Measurements from ENCODE around the gene PTPRR. TPM values are rescaled to one million over a fixed set of nuclear protein-coding genes. Genes with fewer than 3 reads are reported as not detected.
A peak's percentile ranks its signal among the peaks of the same experiment; 100 is the strongest.

PTPRR gene
- total and polyA plus RNA-seq, 4 donors = 6.2 to 32.7 (median 17.5) TPM

DNA sequence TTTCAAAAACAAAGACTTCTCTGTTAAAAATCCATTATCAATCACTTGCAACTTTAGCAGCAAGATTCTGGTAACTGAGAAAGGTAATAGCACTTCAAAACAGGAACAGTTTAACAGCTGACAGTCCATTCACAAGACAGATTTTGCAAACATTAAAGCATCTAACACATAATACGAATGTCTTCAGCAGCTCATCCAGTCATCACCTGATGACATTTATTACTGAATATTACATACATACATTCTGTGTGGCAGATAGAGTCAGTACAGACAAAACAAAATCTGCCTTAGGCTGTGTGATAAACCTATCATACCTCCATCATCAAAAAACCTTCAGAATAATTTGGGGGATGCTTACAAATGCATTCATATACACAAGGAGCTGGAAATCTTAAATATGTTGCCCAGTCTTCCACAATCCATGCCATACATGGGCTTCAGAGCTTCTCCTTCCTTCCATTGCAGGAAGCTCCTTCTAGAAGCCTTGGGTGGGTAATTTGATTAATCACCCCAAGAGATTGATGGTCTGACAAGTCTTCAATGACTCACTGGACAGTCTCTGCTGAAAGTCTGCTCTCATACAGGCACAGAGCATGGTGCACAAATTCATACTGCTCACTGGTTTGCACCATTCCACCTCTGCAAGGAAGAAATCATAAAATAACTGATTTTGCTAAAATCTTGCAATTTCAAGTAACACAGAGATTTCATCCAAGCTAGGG is 281.7 kb downstream of the PTPRR start:
- WGBS (ENCODE audit: insufficient coverage) = no CpG with 5 or more reads among the region's 1 CpG
- Histone ChIP-seq H3K36me3 (ENCODE audit: control insufficient read depth, insufficient read depth, low read length) (no peaks in the 10 kb centered on the region), H3K27ac (ENCODE audit: low read depth, low read length) (no peak overlapping the region), H3K4me1 (ENCODE audit: control insufficient read depth, insufficient read depth, low read length) (no peaks in the 10 kb centered on the region), H3K9me3 (ENCODE audit: control insufficient read depth, insufficient read depth, low read length) (no peaks in the 10 kb centered on the region), H3K27me3 (ENCODE audit: control insufficient read depth, insufficient read depth, low read length) (no peaks in the 10 kb centered on the region), H3K4me3 (ENCODE audit: low read depth, low read length) (no peak overlapping the region)
- DNase-seq (ENCODE audit: low read depth in 4 of 6, low spot score in 6 of 6) = peak in 1 of 6 donors; percentile 29

DNA sequence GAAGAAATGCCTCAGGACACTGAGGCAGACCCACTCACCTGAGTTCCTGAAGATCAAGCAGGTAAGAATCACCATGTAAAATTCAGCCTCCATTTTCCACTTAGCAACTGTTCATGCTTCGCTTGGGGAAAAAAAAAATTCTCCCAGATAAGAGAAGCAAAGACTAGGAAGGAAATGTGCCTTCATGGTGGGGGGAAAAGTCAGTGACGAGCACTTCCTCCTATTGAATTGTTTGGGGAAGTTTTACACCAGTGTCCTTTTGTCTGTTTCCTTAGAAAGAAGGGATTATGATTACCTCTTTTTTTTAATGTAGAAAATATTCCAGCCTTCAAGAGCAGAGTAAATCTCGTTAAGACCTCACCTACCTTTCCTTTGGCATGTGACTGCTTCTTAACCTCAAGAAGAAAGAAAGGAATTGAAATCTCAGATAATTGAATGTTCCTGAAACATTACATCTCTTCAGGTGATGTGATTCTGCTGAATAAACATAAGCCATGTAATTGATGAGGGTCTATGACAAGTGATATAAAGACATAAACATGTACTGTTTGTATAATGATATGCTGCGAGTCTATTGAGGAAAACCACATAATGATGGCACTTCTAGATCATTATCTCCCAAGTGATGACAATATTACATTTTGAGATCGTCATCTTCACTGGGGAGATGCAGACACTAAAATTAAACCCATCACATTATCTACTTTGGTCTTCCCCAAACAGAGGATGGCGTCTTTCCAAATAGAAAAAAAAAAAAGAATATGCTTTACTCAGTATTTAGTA is 283.0 kb downstream of the PTPRR start, which contains the start of gene PTPRB:
Gene PTPRB (minus strand): TSS at position 127 of the 783 bp plus-strand sequence. CDS start 34 bp downstream, at position 93.
- H3K4me3 ChIP-seq (ENCODE audit: low read depth, low read length) = no peak within 1 kb of the TSS
- DNase-seq (ENCODE audit: low read depth in 4 of 6, low spot score in 6 of 6) = peak in 1 of 6 donors; percentile 62
- no CpG with 5 or more reads among the region's 6 CpGs for WGBS (ENCODE audit: insufficient coverage)

DNA sequence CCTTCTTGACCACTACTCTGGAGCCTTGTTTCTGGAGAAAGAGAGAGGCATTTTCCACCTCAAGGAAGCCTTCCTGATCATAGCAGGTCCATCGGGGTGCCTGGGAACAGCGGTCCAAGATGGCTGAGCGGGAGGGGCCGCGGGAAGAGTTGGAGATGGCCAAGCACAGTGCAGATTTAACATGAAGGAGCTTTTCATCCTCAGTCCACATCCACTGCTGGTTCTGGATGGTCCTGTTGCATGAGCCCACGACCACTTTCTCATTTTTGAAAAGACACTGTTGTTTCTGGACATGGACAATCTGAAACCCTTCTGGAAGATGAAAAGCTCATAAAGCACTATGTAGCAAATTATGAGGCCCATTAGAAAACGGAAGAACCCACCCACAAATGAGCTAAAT is 284.8 kb downstream of the PTPRR start:
- H3K27me3 ChIP-seq (ENCODE audit: control insufficient read depth, insufficient read depth, low read length) = no peaks in the 10 kb centered on the region
- no peaks in the 10 kb centered on the region for H3K9me3 ChIP-seq (ENCODE audit: control insufficient read depth, insufficient read depth, low read length)
- H3K36me3 ChIP-seq (ENCODE audit: control insufficient read depth, insufficient read depth, low read length) = no peaks in the 10 kb centered on the region
- no peak overlapping the region for H3K27ac ChIP-seq (ENCODE audit: low read depth, low read length)
- no peak for DNase-seq (ENCODE audit: low read depth in 4 of 6, low spot score in 6 of 6)
- WGBS (ENCODE audit: insufficient coverage) = 100% methylated on average over 3 of the region's 7 CpGs
- no peak overlapping the region for H3K4me3 ChIP-seq (ENCODE audit: low read depth, low read length)
- H3K4me1 ChIP-seq (ENCODE audit: control insufficient read depth, insufficient read depth, low read length) = no peaks in the 10 kb centered on the region

More for the DNA sequence above, 283.0 kb downstream of the PTPRR start, which contains the start of gene PTPRB:
- Histone ChIP-seq H3K4me1 (ENCODE audit: control insufficient read depth, insufficient read depth, low read length) (no peaks in the 10 kb centered on the region), H3K36me3 (ENCODE audit: control insufficient read depth, insufficient read depth, low read length) (no peaks in the 10 kb centered on the region), H3K27ac (ENCODE audit: low read depth, low read length) (no peak within 1 kb of the TSS), H3K27me3 (ENCODE audit: control insufficient read depth, insufficient read depth, low read length) (no peaks in the 10 kb centered on the region), H3K9me3 (ENCODE audit: control insufficient read depth, insufficient read depth, low read length) (no peaks in the 10 kb centered on the region)

DNA sequence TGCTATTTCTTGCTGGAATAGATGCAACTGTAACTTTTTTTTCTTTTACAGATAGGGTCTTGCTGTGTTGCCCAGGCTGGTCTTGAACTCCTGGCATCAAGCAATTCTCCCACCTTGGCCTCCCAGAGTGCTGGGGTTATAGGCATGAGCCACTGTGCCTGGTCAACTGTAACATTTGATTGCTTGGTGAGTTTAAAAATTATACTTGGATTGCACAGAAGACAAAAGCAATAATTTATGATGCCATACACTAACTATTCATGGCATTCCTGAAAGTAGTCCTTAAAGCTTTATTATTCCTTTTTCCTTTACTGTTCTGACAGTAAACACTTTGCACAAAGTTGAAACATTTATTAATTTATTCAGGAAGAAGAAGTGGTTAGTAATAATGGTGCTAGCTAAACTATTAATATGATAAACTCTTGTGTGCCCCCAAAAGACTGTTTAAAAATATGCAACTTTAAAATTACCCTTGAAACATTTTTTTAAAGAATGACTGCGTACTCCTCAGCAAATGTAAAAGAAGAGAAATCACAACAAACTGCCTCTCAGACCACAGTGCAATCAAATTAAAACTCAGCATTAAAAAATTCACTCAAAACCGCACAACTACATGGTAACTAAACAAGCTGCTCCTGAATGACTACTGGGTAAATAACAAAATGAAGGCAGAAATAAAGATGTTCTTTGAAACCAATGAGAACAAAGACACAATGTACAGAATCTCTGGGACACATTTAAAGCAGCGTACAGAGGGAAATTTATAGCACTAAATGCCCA is 291.6 kb downstream of the PTPRR start:
- no peak overlapping the region for H3K4me3 ChIP-seq (ENCODE audit: low read depth, low read length)
- no peaks in the 10 kb centered on the region for H3K36me3 ChIP-seq (ENCODE audit: control insufficient read depth, insufficient read depth, low read length)
- H3K4me1 ChIP-seq (ENCODE audit: control insufficient read depth, insufficient read depth, low read length) = no peaks in the 10 kb centered on the region
- no peak for DNase-seq (ENCODE audit: low read depth in 4 of 6, low spot score in 6 of 6)
- no peaks in the 10 kb centered on the region for H3K9me3 ChIP-seq (ENCODE audit: control insufficient read depth, insufficient read depth, low read length)
- no peaks in the 10 kb centered on the region for H3K27me3 ChIP-seq (ENCODE audit: control insufficient read depth, insufficient read depth, low read length)
- H3K27ac ChIP-seq (ENCODE audit: low read depth, low read length) = no peak overlapping the region
- WGBS (ENCODE audit: insufficient coverage) = 60% methylated on average over 1 of the region's 3 CpGs

DNA sequence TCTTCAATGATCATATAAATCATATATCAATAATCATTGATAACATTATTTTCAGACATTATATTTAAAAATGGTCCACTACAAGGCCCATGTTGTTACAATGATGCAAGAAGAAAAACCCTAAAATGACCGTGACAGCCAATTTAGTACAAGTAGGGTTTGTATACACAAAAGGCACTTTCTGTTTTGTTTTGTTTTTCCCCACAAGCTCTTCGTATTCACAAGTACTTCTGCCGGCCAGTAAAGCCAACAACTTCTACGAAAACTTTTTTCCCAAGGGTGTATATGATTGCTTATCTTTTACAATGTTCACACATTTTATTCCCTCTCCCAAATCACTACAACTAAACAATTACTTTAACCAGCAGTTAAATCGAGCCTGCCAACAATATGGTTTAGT is 292.9 kb downstream of the PTPRR start:
- no peak for DNase-seq (ENCODE audit: low read depth in 4 of 6, low spot score in 6 of 6)
- Histone ChIP-seq H3K4me1 (ENCODE audit: control insufficient read depth, insufficient read depth, low read length) (no peaks in the 10 kb centered on the region), H3K36me3 (ENCODE audit: control insufficient read depth, insufficient read depth, low read length) (no peaks in the 10 kb centered on the region), H3K9me3 (ENCODE audit: control insufficient read depth, insufficient read depth, low read length) (no peaks in the 10 kb centered on the region), H3K27me3 (ENCODE audit: control insufficient read depth, insufficient read depth, low read length) (no peaks in the 10 kb centered on the region), H3K27ac (ENCODE audit: low read depth, low read length) (no peak overlapping the region), H3K4me3 (ENCODE audit: low read depth, low read length) (no peak overlapping the region)
- 86% methylated on average over 1 of the region's 5 CpGs for WGBS (ENCODE audit: insufficient coverage)

DNA sequence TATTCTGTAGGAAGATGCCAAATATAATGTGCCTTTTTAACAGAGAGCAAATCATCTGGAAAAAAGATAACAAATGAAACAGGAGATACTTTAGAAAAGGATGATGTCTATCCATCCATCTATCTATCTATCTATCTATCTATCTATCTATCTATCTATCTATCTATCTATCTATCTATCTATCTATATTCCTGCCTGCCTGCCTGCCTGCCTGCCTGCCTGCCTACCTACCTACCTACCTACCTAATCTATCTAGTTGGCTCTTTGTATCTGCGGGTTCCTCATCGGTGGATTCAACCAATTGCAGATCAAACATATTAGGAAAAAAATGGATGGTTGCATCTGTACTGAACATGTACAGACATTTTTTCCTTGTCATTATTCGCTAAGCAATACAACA is 294.4 kb downstream of the PTPRR start:
- Histone ChIP-seq H3K4me1 (ENCODE audit: control insufficient read depth, insufficient read depth, low read length) (no peaks in the 10 kb centered on the region), H3K36me3 (ENCODE audit: control insufficient read depth, insufficient read depth, low read length) (no peaks in the 10 kb centered on the region), H3K27ac (ENCODE audit: low read depth, low read length) (no peak overlapping the region), H3K27me3 (ENCODE audit: control insufficient read depth, insufficient read depth, low read length) (no peaks in the 10 kb centered on the region), H3K9me3 (ENCODE audit: control insufficient read depth, insufficient read depth, low read length) (no peaks in the 10 kb centered on the region), H3K4me3 (ENCODE audit: low read depth, low read length) (no peak overlapping the region)
- no CpG with 5 or more reads among the region's 3 CpGs for WGBS (ENCODE audit: insufficient coverage)
- no peak for DNase-seq (ENCODE audit: low read depth in 4 of 6, low spot score in 6 of 6)

DNA sequence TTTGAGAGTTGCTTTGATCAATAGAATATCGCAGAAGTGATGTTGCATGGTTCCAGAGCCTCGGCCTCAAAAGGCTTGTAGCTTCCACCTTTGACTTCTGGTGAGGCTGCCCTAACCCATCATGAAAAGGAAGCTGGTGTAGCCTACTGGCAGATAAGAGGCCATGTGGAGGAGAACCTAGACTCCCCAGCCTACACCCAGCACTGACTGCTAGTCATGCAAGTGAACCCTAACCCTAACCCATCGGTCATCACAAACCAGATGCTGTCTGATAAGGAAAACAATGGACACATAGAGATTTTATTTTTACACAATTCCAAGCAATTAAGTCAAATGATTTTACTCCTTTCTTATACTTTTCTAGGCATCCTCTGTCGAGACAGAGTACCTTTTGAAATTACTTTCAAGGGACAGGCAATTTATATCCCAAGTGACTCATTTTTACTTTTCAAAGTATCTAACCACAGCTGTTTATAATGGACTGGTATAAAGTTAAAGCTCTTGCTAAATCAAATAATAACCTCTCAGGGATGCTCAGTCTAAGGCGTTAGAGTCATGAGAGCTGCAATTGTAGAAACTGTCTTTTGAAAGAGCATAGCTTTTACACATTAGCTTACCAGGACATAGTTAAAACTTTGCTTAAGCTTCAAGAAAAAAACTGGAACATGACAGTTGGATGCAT is 300.9 kb downstream of the PTPRR start:
- Histone ChIP-seq H3K36me3 (ENCODE audit: control insufficient read depth, insufficient read depth, low read length) (no peaks in the 10 kb centered on the region), H3K27me3 (ENCODE audit: control insufficient read depth, insufficient read depth, low read length) (no peaks in the 10 kb centered on the region), H3K4me3 (ENCODE audit: low read depth, low read length) (no peak overlapping the region), H3K27ac (ENCODE audit: low read depth, low read length) (no peak overlapping the region), H3K9me3 (ENCODE audit: control insufficient read depth, insufficient read depth, low read length) (no peaks in the 10 kb centered on the region), H3K4me1 (ENCODE audit: control insufficient read depth, insufficient read depth, low read length) (no peaks in the 10 kb centered on the region)
- no CpG with 5 or more reads among the region's 5 CpGs for whole genome bisulfite sequencing (ENCODE audit: insufficient coverage)
- no peak for DNase-seq (ENCODE audit: low read depth in 4 of 6, low spot score in 6 of 6)

DNA sequence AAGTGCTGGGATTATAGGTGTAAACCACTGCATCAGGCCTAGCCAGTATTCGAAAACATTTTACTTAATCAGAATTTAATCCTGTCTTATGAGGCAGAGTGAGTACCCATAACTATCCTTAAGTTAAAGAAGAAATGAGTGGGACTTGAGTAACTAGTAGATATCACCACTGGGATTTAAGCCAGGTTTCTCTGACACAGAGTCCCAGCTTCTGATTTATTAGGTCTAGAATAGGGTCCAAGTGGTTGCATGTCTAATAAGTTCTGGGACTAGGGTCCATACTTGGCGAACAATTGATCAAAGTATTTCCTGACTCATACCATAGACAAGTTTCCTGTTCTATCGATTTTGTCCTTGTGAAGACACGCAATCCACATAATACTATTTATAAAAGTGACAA is 302.2 kb downstream of the PTPRR start:
- Histone ChIP-seq H3K27ac (ENCODE audit: low read depth, low read length) (no peak overlapping the region), H3K9me3 (ENCODE audit: control insufficient read depth, insufficient read depth, low read length) (no peaks in the 10 kb centered on the region), H3K4me1 (ENCODE audit: control insufficient read depth, insufficient read depth, low read length) (no peaks in the 10 kb centered on the region), H3K27me3 (ENCODE audit: control insufficient read depth, insufficient read depth, low read length) (no peaks in the 10 kb centered on the region), H3K4me3 (ENCODE audit: low read depth, low read length) (no peak overlapping the region), H3K36me3 (ENCODE audit: control insufficient read depth, insufficient read depth, low read length) (no peaks in the 10 kb centered on the region)
- no CpG with 5 or more reads among the region's 4 CpGs for WGBS (ENCODE audit: insufficient coverage)
- DNase-seq (ENCODE audit: low read depth in 4 of 6, low spot score in 6 of 6) = no peak

DNA sequence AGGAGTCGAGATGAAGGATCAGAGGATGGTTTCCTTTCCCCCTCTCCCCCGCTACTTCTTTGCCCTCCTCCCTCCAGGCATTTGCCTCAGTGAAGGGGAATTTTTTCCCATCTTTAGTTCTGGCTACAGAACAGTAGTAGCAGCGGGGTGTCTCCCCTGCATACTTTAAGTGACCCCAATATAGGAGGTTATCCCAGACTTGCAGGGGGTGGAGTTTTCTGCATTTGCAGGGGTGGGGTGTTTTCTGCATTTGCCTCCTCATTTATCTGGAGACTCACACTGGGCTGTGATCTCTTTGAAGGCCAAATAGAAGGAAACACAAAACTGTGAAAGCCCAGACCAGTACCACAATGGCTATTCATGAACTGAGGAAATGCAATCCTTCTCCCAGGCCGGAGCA is 303.1 kb downstream of the PTPRR start:
- Histone ChIP-seq H3K9me3 (ENCODE audit: control insufficient read depth, insufficient read depth, low read length) (no peaks in the 10 kb centered on the region), H3K4me3 (ENCODE audit: low read depth, low read length) (no peak overlapping the region), H3K4me1 (ENCODE audit: control insufficient read depth, insufficient read depth, low read length) (no peaks in the 10 kb centered on the region), H3K36me3 (ENCODE audit: control insufficient read depth, insufficient read depth, low read length) (no peaks in the 10 kb centered on the region), H3K27ac (ENCODE audit: low read depth, low read length) (no peak overlapping the region), H3K27me3 (ENCODE audit: control insufficient read depth, insufficient read depth, low read length) (no peaks in the 10 kb centered on the region)
- no peak for DNase-seq (ENCODE audit: low read depth in 4 of 6, low spot score in 6 of 6)
- WGBS (ENCODE audit: insufficient coverage) = no CpG with 5 or more reads among the region's 4 CpGs
